ENCODE results near the gene RINL.

GRCh38 chr19:38890686-38891085 is 12.6 kb upstream of the RINL start:
- TF ChIP-seq CTCF (IDR thresholded peaks at IDR 0.05) = no peak
- no peak for TF ChIP-seq EP300 (IDR thresholded peaks at IDR 0.05)
- TF ChIP-seq POLR2A (IDR thresholded peaks at IDR 0.05) = no peak

Data from ovary (tissue), 3 donors.